Psoas muscle (tissue), 8 donors: ENCODE data around the gene GRID1. TPM values are rescaled to one million over a fixed set of nuclear protein-coding genes. Genes with fewer than 3 reads are reported as not detected.

Experiments
- ATAC-seq, 4 donors: fragments of 200-7000 bp; cut with Tn5 transposase; one replicate each; pipeline ENCODE4 v1.9.1; 2020; ENCODE audit warnings: moderate library complexity in 3 of 4, mild to moderate bottlenecking in 2 of 4
- DNase-seq, 2 donors: peaks; one replicate each; pipeline ENCODE4 v3.0.0-alpha.2; 2020
- H3K27ac ChIP-seq: fragments of 200-600 bp; one replicate; pipeline ENCODE4 v1.8.0; 2022
- H3K27me3 ChIP-seq, 3 donors: fragments of 200-600 bp in 1 of 3; one replicate each; pipeline versions ENCODE4 v1.6.1 to v1.8.0; 2013 to 2022; ENCODE audit warnings: low read length in 2 of 3, mild to moderate bottlenecking in 2 of 3, moderate library complexity in 1 of 3; ENCODE audit not compliant: insufficient read depth in 3 of 3
- H3K36me3 ChIP-seq, 2 donors: fragments of 200-600 bp in 1 of 2; one replicate each; pipeline versions ENCODE4 v1.6.1 to v1.8.0; 2013 to 2022; ENCODE audit warnings: low read depth in 1 of 2, mild to moderate bottlenecking in 1 of 2, moderate library complexity in 1 of 2; ENCODE audit not compliant: insufficient read depth in 1 of 2
- H3K4me1 ChIP-seq: fragments of 200-600 bp; one replicate; pipeline ENCODE4 v1.8.0; 2022
- H3K4me3 ChIP-seq: fragments of 200-600 bp; one replicate; pipeline ENCODE4 v1.8.0; 2022; ENCODE audit warnings: mild to moderate bottlenecking
- H3K9me3 ChIP-seq: fragments of 200-600 bp; one replicate; pipeline ENCODE4 v1.8.0; 2022
- CTCF ChIP-seq: fragments of 200-600 bp; IDR thresholded peaks from one replicate; pipeline ENCODE4 v1.8.0; 2022; ENCODE audit warnings: antibody characterized with exemption
- WGBS, 3 donors: extraction: QIAGEN DNeasy Blood & Tissue Kit; methylation state at CpG; one replicate each; pipeline versions ENCODE4 v1.1.6 to v1.1.7; 2013; 5-methylcytosine and 5-hydroxymethylcytosine counted together
- intact Hi-C, 2 donors: fragments of 100-400 bp; cut with DNase I; formaldehyde crosslinking; loops; one replicate each; pipeline versions ENCODE4 v1.11.0 to v1.14.2; 2022
- polyA plus RNA-seq, 3 donors: library from polyadenylated mRNA; stranded (reverse); fragments of 200-250 nt; gene quantifications; one replicate each; pipeline ENCODE4 v1.2.3, GENCODE V29; 2013
- total RNA-seq, 4 donors: library from RNA; stranded (reverse); fragmentation: NEBNext Ultra II Directional in 2 of 4; extraction: Animal tissue kit (Norgen Biotek cat#: 25700) in 2 of 4; gene quantifications; one replicate each; pipeline versions ENCODE4 v1.2.1 to v1.2.4, GENCODE V29; 2021 to 2023
- donor health status: healthy with polysubstance abuse.
- donor health status: DM: no; HTN: no; CAD: no; lungs with moderate emphysema.
- donor health status: Bipolar disorder and iron deficiency.
- donor health status: healthy.
- donor health status: DM: yes; HTN: yes; CAD: no.
- donor health status: DM: no; HTN: no; CAD: no.
- donor health status: DM: no; HTN: no; CAD: no.
- donor health status: DM: yes; HTN: yes; CAD: no.

The GRID1 gene
- total and polyA plus RNA-seq, 7 donors, result 0.17 to 0.56 (median 0.24) TPM

GRCh38 chr10:85858776-85859515 is 507.6 kb downstream of the GRID1 start:
- WGBS, 3 donors, result 93 to 96% (median 96%) methylated on average over 3 of the region's 3 CpGs

GRCh38 chr10:85857791-85858190 is 508.8 kb downstream of the GRID1 start:
- no peak overlapping the region for H3K27ac ChIP-seq
- intact Hi-C loops, result no loop called here

More at GRCh38 chr10:85858776-85859515, 507.6 kb downstream of the GRID1 start:
- H3K27ac ChIP-seq, result no peak overlapping the region
- intact Hi-C loops, result no loop called here
- peaks cover 9% of the 10 kb centered on the region for H3K4me1 ChIP-seq
- DNase-seq (no peak), ATAC-seq (no peak)
- no peaks in the 10 kb centered on the region for H3K27me3 ChIP-seq
- no peak for TF ChIP-seq CTCF
- H3K9me3 ChIP-seq, result no peaks in the 10 kb centered on the region
- H3K4me3 ChIP-seq, result no peak overlapping the region
- H3K36me3 ChIP-seq, result no peaks in the 10 kb centered on the region

DNA sequence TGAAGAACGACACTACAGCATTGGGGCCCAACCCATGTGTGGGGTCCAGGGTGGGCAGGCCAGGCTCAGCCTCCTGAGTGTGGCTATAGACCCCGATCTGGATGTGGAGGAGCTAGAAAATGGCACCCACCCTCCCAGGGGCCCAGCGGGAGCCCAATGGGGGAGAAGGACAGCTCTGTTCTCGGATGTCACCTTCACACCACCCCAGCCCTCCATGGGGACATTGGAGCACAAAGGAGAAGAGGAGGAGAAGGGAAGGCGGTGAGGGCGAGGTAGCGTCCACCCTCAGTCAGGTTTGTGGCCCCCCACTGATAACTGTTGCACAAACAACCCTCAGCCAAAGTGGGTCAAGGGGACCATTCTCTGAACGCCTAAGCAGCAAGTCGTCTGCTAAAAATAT is 509.3 kb downstream of the GRID1 start:
- Histone ChIP-seq H3K9me3 (no peaks in the 10 kb centered on the region), H3K27me3 (no peaks in the 10 kb centered on the region), H3K4me3 (no peak overlapping the region), H3K36me3 (no peaks in the 10 kb centered on the region), H3K4me1 (no peaks in the 10 kb centered on the region), H3K27ac (no peak overlapping the region)
- intact Hi-C loops, result no loop called here
- no peak for TF ChIP-seq CTCF
- WGBS, 3 donors, result 79 to 88% (median 81%) methylated on average over 9 of the region's 9 CpGs
- ATAC-seq (peak in 1 of 4 donors; percentile 30), DNase-seq (no peak)

More at GRCh38 chr10:85857791-85858190, 508.8 kb downstream of the GRID1 start:
- Histone ChIP-seq H3K9me3 (no peaks in the 10 kb centered on the region), H3K36me3 (no peaks in the 10 kb centered on the region), H3K4me1 (no peaks in the 10 kb centered on the region), H3K4me3 (no peak overlapping the region), H3K27me3 (no peaks in the 10 kb centered on the region)
- ATAC-seq, result peak in 1 of 4 donors; percentile 22
- 93 to 96% (median 95%) methylated on average over 3 of the region's 3 CpGs for WGBS, 3 donors
- DNase-seq, result no peak
- TF ChIP-seq CTCF, result no peak

DNA sequence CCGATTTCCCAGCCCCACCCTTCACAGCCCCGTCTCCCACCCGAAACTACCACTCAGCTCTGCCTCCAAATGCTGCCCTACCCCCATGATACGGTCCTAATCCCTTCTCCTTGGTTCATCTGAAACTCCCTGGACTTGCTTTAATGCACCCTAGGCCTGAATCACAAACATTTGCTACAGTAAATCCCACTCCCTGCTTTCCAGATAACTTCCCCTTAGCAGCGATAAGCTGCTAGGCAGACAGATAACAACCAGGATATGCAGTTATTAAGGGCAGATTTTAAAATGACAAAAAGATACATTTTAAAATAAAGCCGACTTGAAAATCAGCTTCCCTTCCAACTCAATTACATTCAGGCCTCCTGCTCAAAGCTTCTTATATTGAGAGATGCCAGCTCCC is 514.7 kb downstream of the GRID1 start:
- peaks cover 4% of the 10 kb centered on the region for H3K9me3 ChIP-seq
- H3K4me3 ChIP-seq, result no peak overlapping the region
- no peaks in the 10 kb centered on the region for H3K27me3 ChIP-seq
- DNase-seq, result no peak
- intact Hi-C loops, result no loop called here
- no peak for TF ChIP-seq CTCF
- 76 to 86% (median 77%) methylated on average over 6 of the region's 6 CpGs for WGBS, 3 donors
- H3K4me1 ChIP-seq, result no peaks in the 10 kb centered on the region
- H3K36me3 ChIP-seq, result no peaks in the 10 kb centered on the region
- no peak overlapping the region for H3K27ac ChIP-seq
- no peak for ATAC-seq

- whole genome bisulfite sequencing, 3 donors, result 81 to 88% (median 86%) methylated on average over 2 of the region's 2 CpGs
- TF ChIP-seq CTCF, result no peak
- intact Hi-C loops, result no loop called here
Observed at GRCh38 chr10:85851325-85851724, 515.3 kb downstream of the GRID1 start.

More at GRCh38 chr10:85851325-85851724, 515.3 kb downstream of the GRID1 start:
- no peaks in the 10 kb centered on the region for H3K4me1 ChIP-seq
- peaks cover 4% of the 10 kb centered on the region for H3K9me3 ChIP-seq
- DNase-seq (no peak), ATAC-seq (no peak)
- no peak overlapping the region for H3K4me3 ChIP-seq
- no peaks in the 10 kb centered on the region for H3K36me3 ChIP-seq
- H3K27ac ChIP-seq, result no peak overlapping the region
- no peaks in the 10 kb centered on the region for H3K27me3 ChIP-seq
